ENCODE data around the gene SORD. TPM values are rescaled to one million over a fixed set of nuclear protein-coding genes. Genes with fewer than 3 reads are reported as not detected.

Gene SORD
- total and polyA plus RNA-seq, 2 donors (not counting 3 experiments of a cell fraction or from before 2014, with no cell fraction given): 16.6 to 31.8 TPM

GRCh38 chr15:45097466-45097865 is 74.5 kb downstream of the SORD start:
- dilution Hi-C loops (cut with MboI; ENCODE audit: extremely low pct_ligation_motif_present, low sequenced_read_pairs) (no loop called here), intact Hi-C loops (cut with micrococcal nuclease) (no loop called here)
- Histone ChIP-seq H3K27me3 (ENCODE audit: control insufficient read depth in 2 of 2, insufficient read depth in 2 of 2, low read length in 2 of 2) (peaks cover 3 to 16% of the 10 kb centered on the region in 2 experiments), H2AFZ (ENCODE audit: low read depth, low read length) (no peak overlapping the region), H3K36me3 (ENCODE audit: control insufficient read depth in 2 of 2, extremely low read depth in 1 of 2, insufficient read depth in 2 of 2, low read length in 2 of 2) (no peaks in the 10 kb centered on the region), H4K20me1 (replicated peaks; ENCODE audit: control insufficient read depth, extremely low read depth, insufficient read depth, low read length) (no peaks in the 10 kb centered on the region), H3K9ac (replicated peaks; ENCODE audit: extremely low read depth, insufficient read depth, low read length) (no peak overlapping the region), H3K4me3 (replicated peaks in 1 of 3; ENCODE audit: insufficient read depth in 1 of 3, low read depth in 1 of 3, low read length in 3 of 3) (no peak overlapping the region), H3K9me1 (replicated peaks; ENCODE audit: control insufficient read depth, extremely low read depth, insufficient read depth, low read length) (no peaks in the 10 kb centered on the region), H3K4me2 (ENCODE audit: insufficient read depth, low read length) (no peak overlapping the region), H3K79me2 (ENCODE audit: control insufficient read depth, insufficient read depth, low read length) (no peaks in the 10 kb centered on the region), H3K9me3 (replicated peaks; ENCODE audit: control insufficient read depth, insufficient read depth, low read length) (no peaks in the 10 kb centered on the region), H3K27ac (ENCODE audit: insufficient read depth, low read depth, low read length) (no peak overlapping the region), H3K4me1 (ENCODE audit: control insufficient read depth, extremely low read depth, insufficient read depth, low read length) (no peaks in the 10 kb centered on the region)
- TF ChIP-seq MYC (IDR thresholded peaks at IDR 0.05; ENCODE audit: low read depth, low read length) (no peak), FOS (IDR thresholded peaks at IDR 0.05; ENCODE audit: borderline replicate concordance, insufficient read depth, low read length) (no peak), JUN (IDR thresholded peaks at IDR 0.05; ENCODE audit: borderline replicate concordance, insufficient read depth, insufficient read length, low read depth) (no peak), GATA2 (IDR thresholded peaks at IDR 0.05; ENCODE audit: insufficient read depth, insufficient read length, low read depth, low read length) (no peak), CTCF (IDR thresholded peaks at IDR 0.05; ENCODE audit: extremely low read depth in 1 of 2, insufficient read depth in 1 of 2, low read depth in 1 of 2, low read length in 2 of 2) (no peak), POLR2A (IDR thresholded peaks at IDR 0.05; ENCODE audit: low read depth, low read length) (no peak), EZH2 (IDR thresholded peaks at IDR 0.05; ENCODE audit: borderline replicate concordance, low read depth, low read length, severe bottlenecking) (no peak), POLR2AphosphoS5 (IDR thresholded peaks at IDR 0.05; ENCODE audit: insufficient read depth, low read depth, low read length) (no peak)
- TF ChIP-seq, protein P1, sequence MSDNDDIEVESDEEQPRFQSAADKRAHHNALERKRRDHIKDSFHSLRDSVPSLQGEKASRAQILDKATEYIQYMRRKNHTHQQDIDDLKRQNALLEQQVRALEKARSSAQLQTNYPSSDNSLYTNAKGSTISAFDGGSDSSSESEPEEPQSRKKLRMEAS (IDR thresholded peaks at IDR 0.05; ENCODE audit: insufficient read depth, insufficient read length): no peak
- no TSS peak for BruUV-seq (replicated peaks)
- ChIA-PET POLR2A (no interaction called here), CTCF (interaction anchor here (1.9 kb wide), 1 partner anchor 21 kb away, joined by 10 read pairs; no protein-coding TSS in a partner anchor)
- no peak for DNase-seq (ENCODE audit: low read depth, low spot score)
- FAIRE-seq: no peak

Measured in endothelial cell of umbilical vein (primary cell).